Measurements from ENCODE around the gene TAF1A. TPM values are rescaled to one million over a fixed set of nuclear protein-coding genes. Genes with fewer than 3 reads are reported as not detected.

TAF1A gene
- total RNA-seq, 2 donors from 2014 or later: 2.0 to 2.8 TPM

DNA sequence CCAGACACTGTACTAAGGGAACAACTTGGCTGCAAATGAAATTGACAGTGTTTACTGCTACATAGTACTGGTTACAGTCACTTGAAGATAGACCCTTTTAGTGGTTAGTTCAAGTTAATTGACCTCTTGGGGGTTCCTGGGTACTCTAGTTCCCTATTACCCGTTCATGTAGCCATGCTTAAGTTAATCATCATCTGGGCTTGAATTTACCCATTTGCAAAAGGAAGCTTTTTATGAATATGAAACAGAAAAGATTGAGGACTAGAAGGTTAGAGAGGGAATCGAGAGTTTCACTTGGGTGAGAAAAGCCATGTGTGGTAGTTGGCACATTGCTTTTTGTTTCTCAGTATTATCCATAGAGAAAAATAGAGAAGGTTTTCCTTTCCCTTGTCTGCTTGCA lies 30.8 kb upstream of the TAF1A start:
- no peak overlapping the region for H3K4me3 ChIP-seq
- no peak overlapping the region for H3K27ac ChIP-seq
- TF ChIP-seq CTCF (IDR thresholded peaks at IDR 0.05): no peak
- no peak for DNase-seq (ENCODE audit: low spot score)
- ATAC-seq (ENCODE audit: insufficient number of reproducible peaks, low FRiP score, low read depth): no peak
- H3K27me3 ChIP-seq (replicated peaks; ENCODE audit: insufficient read depth): no peaks in the 10 kb centered on the region
- no peaks in the 10 kb centered on the region for H3K9me3 ChIP-seq
- peaks cover 5 to 19% of the 10 kb centered on the region in 2 donors for H3K4me1 ChIP-seq (ENCODE audit: control insufficient read depth in 1 of 2, low read depth in 2 of 2)
- peaks cover 3% of the 10 kb centered on the region for H3K36me3 ChIP-seq

- peak overlapping the region; percentile 77 to 89 for H3K27ac ChIP-seq
- H3K36me3 ChIP-seq: peaks cover 3% of the 10 kb centered on the region
- no peak for TF ChIP-seq CTCF (IDR thresholded peaks at IDR 0.05)
- H3K27me3 ChIP-seq (replicated peaks; ENCODE audit: insufficient read depth): no peaks in the 10 kb centered on the region
- peak overlapping the region; percentile 97 for H3K4me3 ChIP-seq
- DNase-seq (ENCODE audit: low spot score) (no peak), ATAC-seq (ENCODE audit: insufficient number of reproducible peaks, low FRiP score, low read depth) (no peak)
- H3K9me3 ChIP-seq: no peaks in the 10 kb centered on the region
- peaks cover 5 to 19% of the 10 kb centered on the region in 2 donors for H3K4me1 ChIP-seq (ENCODE audit: control insufficient read depth in 1 of 2, low read depth in 2 of 2)
These were observed 29.3 kb upstream of the TAF1A start for GRCh38 chr1:222618880-222619596.

DNA sequence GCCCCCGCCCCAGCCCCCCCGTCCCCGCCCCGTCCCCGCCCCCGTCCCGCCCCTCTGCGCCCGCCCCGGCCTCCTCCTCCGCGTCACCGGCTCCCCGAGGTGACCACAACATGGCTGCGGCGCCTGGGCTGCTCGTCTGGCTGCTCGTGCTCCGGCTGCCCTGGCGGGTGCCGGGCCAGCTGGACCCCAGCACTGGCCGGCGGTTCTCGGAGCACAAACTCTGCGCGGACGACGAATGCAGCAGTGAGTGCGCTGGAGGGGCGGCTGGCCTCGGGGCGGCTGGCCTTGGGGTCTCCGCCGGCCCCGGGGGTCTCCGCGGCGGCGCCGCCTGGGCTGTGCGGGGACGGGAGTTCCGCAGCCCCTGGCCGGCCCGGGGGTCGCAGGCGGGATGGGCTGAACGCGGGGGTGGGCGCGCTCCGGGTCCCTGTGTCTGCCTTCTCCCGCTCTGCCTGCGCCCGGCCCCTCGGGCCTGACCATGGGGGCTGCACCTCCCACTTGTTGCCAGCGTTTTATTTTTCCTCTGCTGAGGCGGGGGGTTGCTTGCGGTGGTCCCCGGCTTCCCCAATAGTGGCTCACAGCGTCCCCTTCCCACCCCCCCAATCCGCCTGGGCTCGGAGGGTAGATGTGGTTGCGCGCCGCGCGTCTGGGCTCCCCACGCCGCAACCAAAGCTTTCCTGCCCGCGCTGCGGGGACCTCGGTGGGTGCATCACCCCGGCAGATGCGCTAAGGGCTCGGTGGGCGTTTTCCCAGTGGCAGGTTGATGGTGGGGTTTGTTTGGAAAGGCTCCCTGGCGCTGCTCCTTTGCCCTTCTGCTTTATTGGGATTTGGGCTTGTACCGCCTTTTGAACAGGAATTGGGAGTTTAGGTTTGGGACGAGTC lies 28.5 kb upstream of the TAF1A start, which contains the start of gene MIA3:
Gene MIA3 (plus strand): TSS at position 97 of the 879 bp plus-strand sequence. CDS start 14 bp downstream, at position 111.
- no peaks in the 10 kb centered on the region for H3K9me3 ChIP-seq
- no peak for TF ChIP-seq CTCF (IDR thresholded peaks at IDR 0.05)
- H3K36me3 ChIP-seq: peaks cover 3% of the 10 kb centered on the region
- ATAC-seq (ENCODE audit: insufficient number of reproducible peaks, low FRiP score, low read depth) (no peak), DNase-seq (ENCODE audit: low spot score) (peak; percentile 43)
- no peaks in the 10 kb centered on the region for H3K27me3 ChIP-seq (replicated peaks; ENCODE audit: insufficient read depth)
- H3K27ac ChIP-seq: peak within 1 kb of the TSS; percentile 77 to 89
- peak within 1 kb of the TSS; percentile 97 for H3K4me3 ChIP-seq
- H3K4me1 ChIP-seq (ENCODE audit: control insufficient read depth in 1 of 2, low read depth in 2 of 2): peaks cover 5 to 19% of the 10 kb centered on the region in 2 donors

DNA sequence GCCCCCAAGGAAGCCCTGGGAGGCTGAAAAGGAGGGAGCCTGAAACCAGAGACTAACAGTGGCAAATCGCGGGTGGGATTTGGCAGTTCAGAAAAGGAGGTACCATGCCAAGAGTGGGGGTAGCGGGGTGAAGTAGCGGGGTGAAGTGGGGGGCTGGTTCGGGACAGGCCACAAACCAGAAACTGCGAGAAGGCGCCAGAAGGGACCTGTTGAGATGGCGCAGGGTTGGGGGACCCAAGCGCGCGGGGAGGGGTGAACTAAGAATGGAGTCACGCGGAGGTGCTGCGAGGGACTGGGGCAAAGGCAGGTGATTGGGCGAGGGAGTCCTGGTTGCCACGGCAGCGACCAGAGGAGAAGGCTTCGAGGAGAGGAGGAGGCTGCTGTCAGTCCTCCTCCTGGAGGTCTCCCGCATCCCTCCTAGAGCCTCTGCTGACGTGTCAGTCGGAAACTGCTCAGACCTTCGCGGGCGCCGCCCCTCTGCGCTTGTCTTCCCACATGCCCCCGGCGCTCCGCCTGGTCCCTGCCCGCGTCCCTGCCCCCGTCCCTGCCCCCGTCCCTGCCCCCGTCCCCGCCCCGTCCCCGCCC lies 27.7 kb upstream of the TAF1A start:
- H3K36me3 ChIP-seq: peaks cover 3% of the 10 kb centered on the region
- DNase-seq (ENCODE audit: low spot score) (peak; percentile 80), ATAC-seq (ENCODE audit: insufficient number of reproducible peaks, low FRiP score, low read depth) (peak; percentile 85)
- peak overlapping the region; percentile 79 for H3K4me3 ChIP-seq
- peak overlapping the region; percentile 50 to 62 for H3K27ac ChIP-seq
- H3K4me1 ChIP-seq (ENCODE audit: control insufficient read depth in 1 of 2, low read depth in 2 of 2): peaks cover 5 to 19% of the 10 kb centered on the region in 2 donors
- no peaks in the 10 kb centered on the region for H3K27me3 ChIP-seq (replicated peaks; ENCODE audit: insufficient read depth)
- no peak for TF ChIP-seq CTCF (IDR thresholded peaks at IDR 0.05)
- H3K9me3 ChIP-seq: no peaks in the 10 kb centered on the region

GRCh38 chr1:222616525-222616924 lies 26.8 kb upstream of the TAF1A start:
- no peaks in the 10 kb centered on the region for H3K27me3 ChIP-seq (replicated peaks; ENCODE audit: insufficient read depth)
- DNase-seq (ENCODE audit: low spot score) (no peak), ATAC-seq (ENCODE audit: insufficient number of reproducible peaks, low FRiP score, low read depth) (no peak)
- no peak overlapping the region for H3K4me3 ChIP-seq
- peaks cover 3% of the 10 kb centered on the region for H3K36me3 ChIP-seq
- no peaks in the 10 kb centered on the region for H3K9me3 ChIP-seq
- TF ChIP-seq CTCF (IDR thresholded peaks at IDR 0.05): no peak
- H3K27ac ChIP-seq: no peak overlapping the region
- peaks cover 5 to 19% of the 10 kb centered on the region in 2 donors for H3K4me1 ChIP-seq (ENCODE audit: control insufficient read depth in 1 of 2, low read depth in 2 of 2)
